Activated CD4-positive, alpha-beta T cell treated with anti-CD3 and anti-CD28 coated beads, Interleukin-2, amount 50 U/mL, for 24 hours (primary cell): ENCODE data around the gene DLEC1.

ENCODE experiments used
- DNase-seq, 2 donors: peaks; one replicate each; pipeline ENCODE4 v3.0.0-alpha.2; 2020; ENCODE audit warnings: low read depth in 1 of 2, low spot score in 1 of 2

DLEC1 gene

DNA sequence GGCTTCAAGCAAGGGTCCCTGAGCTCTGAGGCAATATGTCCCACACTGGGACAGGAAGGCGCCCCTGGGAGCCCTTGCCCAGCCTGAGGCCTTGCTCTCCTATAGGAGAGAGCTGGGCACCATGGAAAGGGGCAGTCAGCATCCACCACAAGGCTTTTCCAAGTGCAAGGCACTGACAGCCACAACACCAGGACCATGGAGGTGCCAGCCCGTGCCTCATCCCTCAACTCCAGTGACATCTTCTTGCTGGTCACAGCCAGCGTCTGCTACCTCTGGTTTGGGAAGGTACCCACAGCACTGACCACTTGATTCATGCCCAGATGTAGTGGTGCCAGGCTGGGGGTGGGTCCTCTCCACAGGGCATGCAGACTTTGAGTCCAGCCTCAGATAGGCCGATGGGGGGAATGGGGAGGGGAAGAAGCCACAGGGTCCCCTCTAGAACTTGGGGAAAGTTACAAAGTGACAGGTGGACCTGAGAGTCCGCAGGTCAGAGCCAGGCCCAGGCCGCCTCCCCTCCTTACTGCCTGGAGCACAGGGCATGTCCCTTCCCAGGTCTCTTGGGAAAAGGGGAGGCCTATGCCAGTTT lies 36.6 kb upstream of the DLEC1 start:
- DNase-seq: no peak

DNA sequence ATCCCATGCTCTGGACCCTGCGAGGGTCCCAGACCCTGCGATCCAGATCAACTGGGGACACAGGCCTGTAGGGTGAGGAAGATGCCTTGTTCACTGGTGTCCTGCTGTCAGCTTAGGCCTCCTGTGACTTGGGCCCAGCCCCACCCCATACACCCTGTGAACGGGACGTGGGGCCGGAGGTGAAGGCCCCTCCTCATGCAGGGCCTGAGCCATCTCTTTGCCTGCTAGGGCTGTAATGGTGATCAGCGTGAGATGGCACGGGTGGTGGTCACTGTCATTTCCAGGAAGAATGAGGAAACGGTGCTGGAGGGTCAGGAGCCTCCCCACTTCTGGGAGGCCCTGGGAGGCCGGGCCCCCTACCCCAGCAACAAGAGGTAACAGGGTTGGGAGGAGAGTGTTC lies 36.1 kb upstream of the DLEC1 start:
- no peak for DNase-seq

DNA sequence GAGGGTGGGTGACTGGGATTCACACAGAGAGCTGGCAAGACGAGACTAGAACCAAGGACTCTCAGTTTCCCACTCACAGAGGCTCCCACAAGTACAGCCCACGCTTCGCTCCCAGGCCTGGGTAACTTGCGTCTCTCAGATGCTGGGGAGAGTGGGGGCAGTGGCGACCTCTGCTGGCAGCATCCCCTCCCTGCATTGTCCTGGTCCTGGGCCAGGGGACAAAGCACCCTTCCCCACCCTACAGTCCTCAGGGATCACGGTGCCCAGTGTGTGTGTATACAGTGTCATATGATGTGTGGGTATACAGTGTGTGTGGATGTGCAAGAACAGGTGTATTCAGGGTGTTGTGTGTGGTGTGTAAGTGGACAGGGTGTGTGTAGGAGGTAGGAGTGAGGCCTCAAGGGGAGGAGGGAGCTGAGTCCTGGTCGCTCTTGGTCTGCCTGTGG lies 35.6 kb upstream of the DLEC1 start:
- no peak for DNase-seq

DNA sequence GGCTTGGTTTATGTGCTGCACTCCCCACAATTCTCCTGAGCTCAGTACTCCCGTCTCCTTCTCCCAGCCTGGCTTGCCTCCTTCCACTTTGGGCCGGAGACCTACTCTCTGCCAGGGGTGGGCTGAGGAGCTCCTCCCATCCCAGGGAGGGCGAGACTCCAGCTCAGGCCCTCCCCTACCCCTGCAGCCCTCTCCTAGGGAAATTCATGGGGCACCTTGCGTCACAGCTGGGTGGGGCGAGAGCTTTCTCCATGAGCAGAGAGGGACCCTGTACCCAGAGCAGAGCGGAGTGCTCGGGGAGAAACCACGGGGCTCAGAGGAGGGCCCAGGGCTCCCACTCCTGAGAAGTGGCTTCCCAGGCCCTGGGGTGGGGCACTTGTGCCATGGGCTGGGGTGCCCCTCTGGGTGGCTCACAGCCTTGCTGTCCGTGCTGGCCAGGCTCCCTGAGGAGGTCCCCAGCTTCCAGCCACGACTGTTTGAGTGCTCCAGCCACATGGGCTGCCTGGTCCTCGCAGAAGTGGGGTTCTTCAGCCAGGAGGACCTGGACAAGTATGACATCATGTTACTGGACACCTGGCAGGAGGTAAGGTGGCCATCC lies 35.1 kb upstream of the DLEC1 start:
- DNase-seq: no peak

DNA sequence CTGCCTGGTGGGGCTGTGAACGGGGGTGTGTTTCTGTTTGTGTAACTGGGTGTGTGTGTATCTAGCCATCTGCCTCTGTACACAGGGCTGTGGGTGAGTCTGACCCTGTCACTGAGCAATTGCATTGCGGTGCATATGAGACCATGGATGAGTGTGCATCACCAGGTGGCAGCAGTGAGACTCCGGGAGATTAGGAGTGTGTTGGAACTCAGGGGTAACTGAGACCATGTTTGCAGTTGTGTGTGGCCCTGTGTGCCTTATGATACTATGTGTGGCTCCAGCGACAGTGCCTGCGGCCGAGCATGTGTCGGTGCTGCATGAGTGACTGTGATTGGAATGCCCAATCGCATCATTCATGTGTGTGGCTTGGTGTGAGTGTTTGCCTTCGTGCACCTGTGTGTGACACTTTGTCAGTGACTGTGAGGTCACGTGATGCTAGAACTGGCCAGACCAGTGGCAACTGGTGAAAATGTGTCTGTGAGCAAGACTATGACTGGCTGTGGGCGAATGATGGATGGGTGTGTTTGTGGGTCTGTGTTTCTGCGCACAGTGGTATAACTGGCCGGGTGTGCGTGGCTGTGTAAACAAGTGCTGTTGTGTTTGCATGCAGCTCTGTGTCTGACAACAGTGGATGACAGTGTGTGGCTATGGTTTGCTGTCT lies 34.5 kb upstream of the DLEC1 start:
- DNase-seq: peak in 1 of 2 donors; percentile 35

DNA sequence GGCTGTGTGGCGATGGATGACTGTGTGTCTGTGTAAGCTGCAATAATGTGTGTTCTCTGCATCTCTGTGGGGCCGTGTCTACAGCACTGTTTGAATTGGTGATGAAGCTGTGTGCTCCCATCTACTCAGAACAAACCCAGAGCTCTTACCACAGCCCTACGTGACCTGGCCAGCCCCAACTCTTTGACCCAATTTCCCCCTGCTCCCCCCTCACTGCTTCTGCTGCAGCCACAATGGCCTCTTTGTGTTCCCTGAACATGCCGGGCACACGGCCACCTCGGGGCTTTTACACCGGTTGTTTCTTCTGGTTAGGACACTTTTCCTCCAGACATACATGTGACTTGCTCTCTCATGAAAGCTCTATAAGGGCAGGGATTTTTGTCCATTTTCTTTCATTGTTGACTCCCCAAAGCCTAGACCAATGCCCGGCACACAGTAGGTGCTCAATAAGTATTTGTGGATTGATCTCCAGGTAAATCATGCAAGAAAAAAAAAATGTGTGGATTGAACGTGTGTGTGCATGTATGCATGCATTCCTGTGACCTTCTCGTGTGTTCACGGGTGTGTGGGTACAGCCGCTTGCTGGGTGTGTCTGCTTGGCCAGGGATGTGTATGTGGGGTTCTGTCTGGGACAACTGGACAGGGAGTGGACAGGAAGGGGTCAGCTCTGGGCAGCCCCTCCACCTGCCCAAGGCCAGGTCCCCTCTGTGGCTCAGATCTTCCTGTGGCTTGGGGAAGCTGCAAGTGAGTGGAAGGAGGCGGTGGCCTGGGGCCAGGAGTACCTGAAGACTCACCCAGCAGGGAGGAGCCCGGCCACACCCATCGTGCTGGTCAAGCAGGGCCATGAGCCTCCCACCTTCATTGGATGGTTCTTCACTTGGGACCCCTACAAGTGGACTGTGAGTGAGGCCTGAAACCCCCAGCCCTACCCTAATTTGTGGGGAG lies 33.7 kb upstream of the DLEC1 start:
- no peak for DNase-seq

DNA sequence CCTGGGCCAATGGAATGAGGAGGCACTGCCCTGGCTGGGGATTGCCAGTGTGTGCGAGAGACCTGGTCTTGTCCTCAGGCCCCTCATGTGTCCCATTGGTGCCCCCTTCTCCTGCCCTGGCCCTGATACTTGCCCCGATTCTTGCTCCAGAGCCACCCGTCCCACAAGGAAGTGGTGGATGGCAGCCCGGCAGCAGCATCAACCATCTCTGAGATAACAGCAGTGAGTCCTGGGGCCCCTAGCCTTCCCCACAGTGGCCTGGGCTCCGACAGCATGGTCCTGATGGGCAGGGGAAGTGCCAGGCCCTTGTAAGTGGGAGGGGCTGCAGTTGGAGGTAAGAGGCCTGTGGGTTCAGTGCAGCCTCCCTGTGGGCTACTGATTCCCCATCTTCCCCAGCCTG lies 33.0 kb upstream of the DLEC1 start:
- DNase-seq: no peak

DNA sequence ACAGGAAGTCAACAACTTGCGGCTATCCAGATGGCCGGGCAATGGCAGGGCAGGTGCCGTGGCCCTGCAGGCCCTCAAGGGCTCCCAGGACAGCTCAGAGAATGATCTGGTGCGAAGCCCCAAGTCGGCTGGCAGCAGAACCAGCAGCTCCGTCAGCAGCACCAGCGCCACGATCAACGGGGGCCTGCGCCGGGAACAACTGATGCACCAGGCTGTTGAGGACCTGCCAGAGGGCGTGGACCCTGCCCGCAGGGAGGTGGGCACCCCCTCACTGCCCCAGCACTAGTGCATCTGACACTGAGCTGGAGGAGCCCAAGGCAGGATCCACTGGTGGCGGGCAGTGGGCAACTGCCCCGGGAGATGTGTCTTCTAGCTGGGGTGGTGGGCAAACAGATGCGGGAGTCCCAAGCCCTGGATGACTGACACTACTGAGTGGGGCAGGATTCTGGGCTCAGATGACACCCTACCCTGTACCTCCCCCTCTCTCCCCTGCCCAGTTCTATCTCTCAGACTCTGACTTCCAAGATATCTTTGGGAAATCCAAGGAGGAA lies 32.5 kb upstream of the DLEC1 start:
- no peak for DNase-seq

DNA sequence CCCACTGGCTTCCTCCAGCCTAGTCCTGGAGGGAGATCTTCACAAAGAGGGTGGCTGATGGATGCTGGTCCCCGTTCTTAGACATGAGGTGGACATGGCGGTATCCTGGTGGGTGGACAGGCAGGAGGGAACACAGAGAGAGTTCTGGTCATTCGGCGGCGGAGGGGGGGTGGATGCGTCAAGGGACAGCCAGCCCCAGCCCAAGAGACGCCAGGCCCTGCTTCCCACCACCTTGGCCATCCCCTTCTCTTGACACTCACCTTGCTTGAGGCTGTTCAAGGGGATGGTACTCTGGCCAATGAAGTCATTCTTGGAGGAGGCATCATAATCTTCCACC lies 31.3 kb upstream of the DLEC1 start:
- no peak for DNase-seq

DNA sequence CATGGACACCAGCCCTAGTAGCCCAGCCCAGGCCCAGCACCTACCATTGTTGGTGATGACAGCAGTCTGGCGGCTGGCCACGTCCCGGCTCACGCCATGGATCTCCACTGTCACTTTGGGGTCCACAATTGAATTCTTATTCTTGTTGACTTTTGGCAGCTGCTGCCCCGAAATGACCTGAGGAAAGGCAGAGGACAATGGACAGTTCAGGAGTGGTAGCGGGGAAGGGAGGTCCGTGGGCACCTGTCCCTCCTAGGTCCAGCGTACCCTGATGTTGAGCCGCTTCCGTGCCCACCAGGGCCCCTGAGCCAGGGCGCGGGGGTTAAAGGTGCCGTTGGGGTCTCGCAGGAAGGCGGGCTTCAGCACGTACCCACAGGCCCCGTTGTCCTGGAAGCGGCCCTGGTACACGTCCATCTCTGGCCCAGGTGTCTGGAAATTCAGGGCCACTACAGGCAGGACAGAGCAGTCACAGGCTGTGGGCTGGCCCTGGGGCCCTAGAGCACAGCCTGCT lies 30.8 kb upstream of the DLEC1 start:
- DNase-seq: no peak

DNA sequence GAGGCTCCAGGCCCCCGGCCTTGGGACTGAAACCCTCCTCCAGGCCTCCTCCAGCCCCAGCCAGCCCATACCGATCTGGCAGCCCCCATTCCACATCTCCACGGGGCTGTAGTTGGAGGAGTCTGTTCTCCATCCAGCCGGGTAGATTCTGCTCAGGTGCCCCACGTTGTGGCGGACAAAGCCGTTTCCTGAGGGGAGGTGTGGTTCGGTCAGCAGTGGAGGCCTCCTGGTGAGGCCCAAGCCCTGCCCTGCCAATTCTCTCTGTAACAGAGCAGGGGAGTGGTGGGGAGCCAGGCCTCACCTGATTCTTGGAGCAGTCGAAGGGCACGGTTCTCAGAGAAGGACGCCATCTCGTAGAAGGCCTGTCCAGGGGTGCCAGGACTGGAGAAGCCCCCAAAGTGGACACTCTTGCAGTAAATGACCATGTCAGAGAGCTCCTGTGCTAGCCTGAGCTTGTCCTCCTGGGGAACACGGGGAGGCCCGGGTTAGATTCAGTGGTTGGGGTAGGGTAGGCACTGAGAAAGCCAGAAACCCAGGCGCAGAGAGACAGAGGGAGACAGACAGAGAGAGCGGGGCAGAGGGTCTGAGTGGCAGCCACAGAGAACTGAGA lies 29.9 kb upstream of the DLEC1 start:
- DNase-seq: no peak

DNA sequence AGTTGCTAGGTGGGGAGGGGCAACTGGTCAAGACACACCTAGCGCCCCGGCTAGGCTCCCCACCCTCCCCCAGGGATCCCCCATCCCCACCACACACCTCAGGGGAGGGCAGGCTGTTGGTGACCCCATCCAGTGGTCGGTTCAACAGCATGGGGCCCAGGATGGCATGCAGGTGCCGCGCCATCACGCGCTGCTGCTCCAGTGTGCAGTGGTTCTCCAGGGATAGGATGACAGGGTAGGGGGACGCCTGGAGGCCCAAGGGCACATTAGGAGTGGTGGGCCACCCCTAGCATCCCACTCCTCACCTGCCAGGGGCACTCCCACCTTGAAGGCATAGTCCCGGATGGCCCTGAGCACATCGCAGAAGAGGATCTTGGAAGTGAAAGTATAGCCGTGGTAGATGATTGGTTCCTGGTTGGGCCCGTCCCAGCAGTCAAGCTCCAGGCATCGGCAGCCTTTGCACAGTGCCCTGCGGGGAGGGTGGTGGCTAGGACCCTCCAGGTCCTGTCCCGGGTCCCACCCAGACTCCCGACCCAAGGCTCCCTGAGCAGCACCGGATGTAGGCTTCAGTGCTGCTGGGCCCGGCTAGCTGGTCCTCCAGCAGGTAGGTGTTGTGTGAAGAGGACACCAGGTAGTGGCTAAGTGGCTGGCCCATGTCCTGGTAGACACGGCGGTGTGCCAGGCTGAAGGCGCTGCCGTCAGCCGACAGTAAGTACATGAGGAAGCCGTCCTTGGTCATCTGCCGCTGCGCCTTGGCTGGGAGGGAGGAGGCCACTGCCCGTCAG lies 29.0 kb upstream of the DLEC1 start:
- DNase-seq: no peak

DNA sequence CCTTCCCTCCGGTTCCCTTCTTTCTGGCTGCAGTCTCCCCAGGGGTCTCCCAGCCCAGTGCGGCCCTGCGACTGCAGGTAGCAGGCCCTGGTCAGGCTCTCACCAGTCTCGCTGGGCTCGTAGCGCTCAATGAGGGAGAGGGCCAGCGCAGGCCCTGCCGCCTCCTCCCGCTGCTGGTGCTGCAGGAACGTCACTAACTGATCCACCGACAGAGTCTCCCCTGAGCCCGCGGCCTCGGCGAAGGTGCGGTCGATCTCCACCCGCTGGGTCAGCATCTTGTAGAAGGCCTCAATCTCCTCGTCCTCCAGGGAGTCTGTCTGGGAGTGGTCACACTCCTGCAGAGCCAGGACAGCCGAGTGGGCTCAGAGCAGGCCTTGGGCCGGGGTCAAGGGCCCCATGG lies 27.9 kb upstream of the DLEC1 start:
- DNase-seq: no peak

DNA sequence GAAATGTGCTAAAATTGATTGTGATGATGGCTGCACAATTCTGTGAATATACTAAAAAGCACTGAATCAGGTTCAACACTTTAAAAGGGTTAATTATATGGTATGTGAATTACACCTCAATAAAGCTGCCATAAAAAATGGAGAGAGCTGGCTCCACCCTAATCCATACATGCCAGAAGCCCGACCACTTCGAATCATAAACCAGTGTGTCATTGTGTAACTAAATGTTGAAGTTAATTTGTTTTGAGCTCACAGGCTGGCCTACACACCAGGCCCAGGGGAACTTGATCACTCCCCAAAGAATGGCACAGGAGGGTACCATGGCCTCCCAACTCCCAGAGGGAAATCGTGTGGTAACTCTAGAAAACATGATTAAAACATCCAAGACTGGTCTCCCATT lies 23.5 kb upstream of the DLEC1 start:
- no peak for DNase-seq

DNA sequence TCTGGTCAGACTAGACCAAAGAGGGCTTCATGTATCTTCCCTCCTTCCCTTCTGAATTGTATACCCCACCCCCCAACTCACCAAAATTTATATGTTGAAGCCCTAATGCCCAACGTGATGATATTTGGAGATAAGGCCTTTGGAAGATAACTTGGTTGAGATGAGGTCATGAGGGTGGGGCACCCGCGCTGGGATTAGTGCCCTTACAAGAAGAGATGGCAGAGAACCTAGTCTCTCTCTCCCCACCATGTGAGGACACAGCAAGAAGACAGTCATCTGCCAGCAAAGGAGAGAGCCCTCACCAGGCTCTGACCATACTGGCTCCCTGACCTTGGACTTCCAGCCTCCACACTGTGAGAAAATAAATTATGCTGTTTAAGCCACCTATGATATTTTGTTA lies 23.0 kb upstream of the DLEC1 start:
- no peak for DNase-seq

DNA sequence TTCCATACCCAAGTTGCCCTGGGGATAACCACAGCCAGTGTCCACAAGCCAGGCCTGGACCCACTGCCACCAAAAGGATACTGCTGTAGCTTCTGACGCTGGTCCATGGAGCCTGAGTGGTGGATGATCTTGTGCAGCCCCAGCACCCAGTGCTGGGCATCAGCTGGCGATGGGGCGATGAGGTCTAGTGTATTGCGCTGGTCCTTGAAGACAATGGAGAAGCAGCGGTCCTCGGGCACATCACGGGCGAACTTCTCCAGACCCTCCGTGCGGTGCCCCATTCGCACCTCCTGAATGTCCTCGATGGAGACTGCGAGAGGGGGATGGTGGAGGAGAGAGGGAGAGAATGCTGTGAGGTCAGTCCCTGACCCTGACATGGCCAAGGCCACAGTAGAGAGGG lies 22.6 kb upstream of the DLEC1 start:
- DNase-seq: no peak

DNA sequence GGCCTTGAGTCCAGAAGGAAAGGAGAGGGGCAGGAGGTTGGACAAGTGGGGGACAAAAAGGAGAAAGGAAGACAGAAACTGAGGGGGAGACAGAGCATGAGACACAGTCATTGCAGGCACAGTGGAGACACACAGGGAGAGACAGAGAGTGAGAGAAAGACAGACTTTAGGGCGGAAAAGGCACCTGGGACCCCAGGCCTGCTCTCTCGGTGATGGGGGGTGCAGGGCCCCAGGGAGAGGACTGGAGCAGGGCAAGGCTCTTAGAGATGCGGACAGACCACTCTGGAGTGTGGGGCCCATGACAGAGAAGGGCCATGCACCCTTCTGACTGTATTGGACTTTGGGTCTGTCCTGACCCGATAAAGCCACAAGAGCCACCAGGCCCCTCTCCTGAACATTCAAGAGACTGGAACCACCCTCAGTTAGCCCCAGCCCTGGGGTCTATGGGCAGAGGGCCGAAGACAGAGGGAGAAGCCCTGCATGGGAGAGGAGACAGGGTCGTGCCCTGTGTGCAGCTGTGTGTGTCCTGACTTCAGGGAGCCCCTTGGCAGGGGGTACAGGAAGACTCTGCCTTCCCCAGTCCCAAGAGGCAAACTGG lies 22.1 kb upstream of the DLEC1 start:
- no peak for DNase-seq

DNA sequence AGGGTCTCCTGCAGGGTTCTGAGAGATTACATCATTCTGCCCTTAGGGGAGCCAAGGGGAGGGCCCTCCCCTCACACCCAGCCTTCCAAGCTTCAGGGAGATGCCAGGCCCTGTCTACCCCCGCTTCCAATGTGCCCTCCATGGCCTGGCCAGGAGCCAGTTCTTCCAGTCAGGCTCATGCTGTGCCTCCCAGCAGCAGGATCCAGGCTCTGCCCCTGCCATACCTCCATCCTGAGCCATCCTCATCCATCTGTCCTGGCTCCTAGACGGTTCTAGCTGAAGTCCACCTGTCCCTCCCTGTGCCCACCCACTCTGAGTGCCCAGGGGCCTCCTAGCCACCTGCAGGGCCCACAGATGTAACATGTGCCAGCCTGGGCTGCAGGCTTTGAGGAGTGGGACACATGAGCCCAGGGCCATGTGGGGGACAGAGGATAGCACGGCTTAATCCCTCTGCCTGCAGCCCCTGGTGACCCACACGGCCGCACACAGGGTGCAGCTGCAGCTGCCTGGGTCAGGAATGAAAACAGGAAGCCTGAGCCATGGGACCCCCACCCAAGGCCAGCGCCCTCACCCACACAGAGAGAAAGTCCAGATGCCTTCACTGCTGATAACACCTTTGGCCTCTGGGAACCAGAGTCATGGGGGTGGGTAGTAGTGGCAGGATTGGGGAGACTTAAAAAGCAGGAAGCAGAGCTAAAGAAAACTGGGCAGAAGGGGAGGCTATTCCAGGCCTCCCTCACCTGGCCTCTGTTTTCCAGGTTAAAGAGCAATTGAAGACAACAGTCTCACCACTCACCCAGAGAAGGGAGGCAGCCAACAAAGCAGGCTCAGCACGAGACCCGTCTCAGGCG lies 21.3 kb upstream of the DLEC1 start:
- no peak for DNase-seq
